Transverse colon (tissue), 3 donors: ENCODE results near the gene SORD.
"Not testable (repeated sequence)": the region's sequence is repeated elsewhere in the genome, so short reads cannot be mapped to it uniquely, and the experiment has no call there.

Experiments used
- POLR2A ChIP-seq: fragments of 450-650 bp; IDR thresholded peaks from one replicate; pipeline ENCODE4 v1.6.1; 2016; ENCODE audit warnings: antibody characterized with exemption, mild to moderate bottlenecking, moderate library complexity
- TF ChIP-seq, protein P1 (sequence below), 5 experiments: fragments of 200-600 bp in 3 of 5; fragments of 450-650 bp in 2 of 5; sonication (generic) in 3 of 5; IDR thresholded peaks; 1 replicate in 2 of 5; 2 replicates in 3 of 5; pipeline ENCODE4 v1.5.1; 2016 to 2017; ENCODE audit warnings: antibody characterized with exemption in 5 of 5, inconsistent platforms in 3 of 5, mild to moderate bottlenecking in 2 of 5, moderate library complexity in 1 of 5

DNA sequence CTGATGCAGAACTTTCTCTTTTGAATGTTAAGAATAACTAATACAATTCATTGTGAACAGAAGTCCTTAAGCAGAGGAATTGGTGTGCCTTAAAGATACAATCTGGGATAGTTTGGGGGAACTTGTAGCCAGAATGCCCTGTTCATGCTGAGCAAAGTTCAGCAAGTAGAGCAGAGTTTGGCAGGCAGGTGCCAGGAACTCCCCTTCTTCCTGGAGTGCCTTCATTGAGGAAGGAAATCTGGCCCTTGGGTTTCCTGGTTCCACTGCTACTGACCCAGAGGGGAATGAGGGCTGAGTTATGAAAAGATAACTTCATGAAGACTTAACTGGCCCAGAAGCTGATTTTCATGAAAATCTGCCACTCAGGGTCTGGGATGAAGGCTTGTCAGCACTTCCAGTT, 50.6 kb downstream of the SORD start:
- TF ChIP-seq, protein P1, sequence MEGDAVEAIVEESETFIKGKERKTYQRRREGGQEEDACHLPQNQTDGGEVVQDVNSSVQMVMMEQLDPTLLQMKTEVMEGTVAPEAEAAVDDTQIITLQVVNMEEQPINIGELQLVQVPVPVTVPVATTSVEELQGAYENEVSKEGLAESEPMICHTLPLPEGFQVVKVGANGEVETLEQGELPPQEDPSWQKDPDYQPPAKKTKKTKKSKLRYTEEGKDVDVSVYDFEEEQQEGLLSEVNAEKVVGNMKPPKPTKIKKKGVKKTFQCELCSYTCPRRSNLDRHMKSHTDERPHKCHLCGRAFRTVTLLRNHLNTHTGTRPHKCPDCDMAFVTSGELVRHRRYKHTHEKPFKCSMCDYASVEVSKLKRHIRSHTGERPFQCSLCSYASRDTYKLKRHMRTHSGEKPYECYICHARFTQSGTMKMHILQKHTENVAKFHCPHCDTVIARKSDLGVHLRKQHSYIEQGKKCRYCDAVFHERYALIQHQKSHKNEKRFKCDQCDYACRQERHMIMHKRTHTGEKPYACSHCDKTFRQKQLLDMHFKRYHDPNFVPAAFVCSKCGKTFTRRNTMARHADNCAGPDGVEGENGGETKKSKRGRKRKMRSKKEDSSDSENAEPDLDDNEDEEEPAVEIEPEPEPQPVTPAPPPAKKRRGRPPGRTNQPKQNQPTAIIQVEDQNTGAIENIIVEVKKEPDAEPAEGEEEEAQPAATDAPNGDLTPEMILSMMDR (IDR thresholded peaks at IDR 0.05): not testable (repeated sequence)
- TF ChIP-seq POLR2A: not testable (repeated sequence)
